HG02759 (cell line): Measurements from ENCODE around the gene DNAH2.
A peak's percentile ranks its signal among the peaks of the same experiment; 100 is the strongest.
"Not testable (repeated sequence)": the region's sequence is repeated elsewhere in the genome, so short reads cannot be mapped to it uniquely, and the experiment has no call there.

Experiments
- ATAC-seq: cut with Tn5 transposase; IDR thresholded peaks from one replicate; pipeline ENCODE4 v1.9.1; 2021; ENCODE audit warnings: mild to moderate bottlenecking, moderate library complexity; ENCODE audit not compliant: unreplicated experiment

Gene DNAH2

DNA sequence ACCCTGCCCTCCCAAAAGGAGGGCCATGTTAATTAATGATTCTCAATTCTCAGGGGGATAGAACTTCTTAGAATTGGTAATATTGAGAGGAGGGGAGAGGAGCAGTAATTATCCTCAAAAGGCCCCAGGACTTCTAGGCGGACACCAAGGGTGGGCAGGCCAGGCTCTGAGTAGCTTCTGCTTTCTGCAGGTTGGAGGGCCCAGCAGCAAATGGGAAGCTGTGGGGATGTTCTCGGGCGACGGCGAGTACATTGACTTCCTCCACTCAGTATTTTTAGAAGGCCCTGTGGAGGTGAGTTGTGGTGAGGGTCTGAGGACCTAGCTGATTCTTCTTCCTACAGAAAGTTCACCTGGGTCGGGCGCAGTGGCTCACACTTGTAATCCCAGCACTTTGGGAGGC lies 57.5 kb downstream of the DNAH2 start:
- ATAC-seq: no peak

DNA sequence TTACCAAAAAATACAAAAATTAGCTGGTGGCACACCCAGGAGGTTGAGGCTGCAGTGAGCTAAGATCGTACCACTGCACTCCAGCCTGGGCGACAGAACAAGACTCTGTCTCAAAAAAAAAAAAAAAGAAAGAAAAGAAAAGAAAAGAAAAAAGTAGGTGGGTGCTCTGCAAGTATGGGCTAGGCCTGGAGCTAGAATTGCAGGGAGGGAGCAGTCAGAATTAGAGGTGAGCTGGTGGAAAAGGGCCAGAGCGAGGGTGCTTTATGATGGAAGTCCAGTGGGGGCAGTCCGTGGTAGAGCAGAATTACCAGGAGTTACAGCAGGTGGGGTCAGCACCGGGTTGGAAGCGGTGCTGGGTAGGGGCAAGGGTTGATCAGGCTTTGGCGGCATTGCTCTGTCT lies 59.5 kb downstream of the DNAH2 start:
- no peak for ATAC-seq

DNA sequence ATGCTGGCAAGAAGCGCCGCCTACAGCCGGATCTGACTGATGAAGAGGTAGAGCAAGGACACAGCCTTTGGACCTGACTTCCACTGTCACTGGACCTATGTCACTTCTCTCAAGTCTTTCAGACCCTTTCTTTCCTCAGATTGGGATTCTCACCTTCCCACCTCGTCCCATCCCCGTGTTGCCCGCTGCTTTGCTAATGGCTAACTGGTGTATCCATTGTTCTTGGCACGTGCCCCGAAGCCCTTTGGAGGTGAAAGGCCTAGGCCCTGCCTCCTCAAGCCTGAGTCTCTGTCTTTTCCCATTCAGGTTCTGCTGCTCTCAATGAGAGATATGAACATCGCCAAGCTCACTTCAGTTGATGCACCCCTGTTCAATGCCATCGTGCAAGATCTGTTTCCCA lies 63.2 kb downstream of the DNAH2 start:
- no peak for ATAC-seq

DNA sequence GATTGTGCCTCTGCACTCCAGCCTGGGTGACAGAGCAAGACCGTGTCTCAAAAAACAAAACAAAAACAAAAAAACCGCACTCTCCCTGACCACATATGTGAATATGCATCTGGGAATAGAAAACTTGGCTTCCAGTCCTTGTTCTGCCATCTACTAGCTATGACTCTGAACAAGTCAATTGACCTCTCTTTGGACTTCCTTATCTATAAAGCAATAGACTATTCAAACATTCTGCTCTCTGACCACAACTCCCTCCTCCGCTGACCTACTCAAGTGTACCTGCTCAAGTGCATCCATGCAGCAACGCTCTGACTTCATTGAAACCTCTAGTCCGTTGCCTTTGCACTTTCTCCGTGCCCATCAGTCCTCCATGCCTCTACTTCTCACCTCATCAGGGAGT lies 63.9 kb downstream of the DNAH2 start:
- ATAC-seq: peak; percentile 61

DNA sequence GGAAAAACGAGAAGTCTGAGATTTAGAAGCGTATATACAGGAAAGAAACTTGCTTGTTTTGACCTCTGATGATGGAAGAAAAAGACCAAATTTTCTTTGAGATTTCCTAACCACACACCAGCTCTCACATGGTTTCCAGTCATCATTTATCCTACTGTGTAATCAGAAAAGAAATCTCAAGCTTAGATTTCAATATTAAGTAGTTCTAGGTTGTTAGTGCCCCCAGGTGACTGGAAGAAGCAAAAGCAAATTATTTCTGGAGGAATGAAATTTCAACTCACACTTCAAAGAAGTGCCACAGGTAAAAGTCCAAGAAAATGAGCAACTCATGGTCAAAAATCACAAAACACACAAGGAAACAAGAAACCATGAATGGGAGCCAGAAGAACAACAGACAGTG lies 64.7 kb downstream of the DNAH2 start:
- ATAC-seq: no peak

DNA sequence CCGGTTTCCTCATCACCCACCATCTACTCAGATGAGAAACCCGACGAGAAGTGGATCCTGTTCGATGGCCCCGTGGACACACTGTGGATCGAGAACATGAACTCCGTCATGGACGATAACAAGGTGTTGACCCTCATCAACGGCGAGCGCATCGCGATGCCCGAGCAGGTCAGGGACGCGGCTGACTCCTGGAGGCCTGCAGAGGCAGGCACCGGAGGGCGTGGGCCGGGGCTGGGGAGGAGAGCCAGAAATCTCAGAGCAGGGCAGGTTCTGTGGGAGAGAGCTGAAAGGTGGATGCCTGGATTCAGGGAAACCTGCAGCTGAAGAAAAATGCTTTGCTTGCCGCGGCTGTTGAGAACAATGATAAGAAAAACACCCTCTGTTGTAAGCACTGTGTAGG lies 69.3 kb downstream of the DNAH2 start:
- ATAC-seq: no peak

DNA sequence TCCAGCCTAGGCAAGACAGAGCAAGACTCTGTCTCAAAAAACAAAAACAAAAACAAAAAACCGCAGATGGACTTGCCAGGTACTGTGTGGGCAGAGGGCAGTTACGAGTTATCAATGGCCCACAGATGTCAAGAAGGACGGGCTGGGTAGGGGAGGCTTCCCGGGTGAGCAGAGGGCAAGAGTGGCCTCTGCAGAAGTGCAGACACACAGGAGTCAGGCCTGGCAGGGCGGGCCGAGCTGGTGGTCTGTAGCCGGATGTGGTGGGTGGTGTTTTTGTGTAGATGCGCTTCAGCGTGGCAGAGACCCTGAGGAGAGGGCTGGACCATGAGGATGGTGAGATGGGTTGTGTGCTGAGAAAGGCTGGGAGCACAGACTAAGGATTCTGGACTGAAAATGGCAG lies 71.6 kb downstream of the DNAH2 start:
- ATAC-seq: no peak

DNA sequence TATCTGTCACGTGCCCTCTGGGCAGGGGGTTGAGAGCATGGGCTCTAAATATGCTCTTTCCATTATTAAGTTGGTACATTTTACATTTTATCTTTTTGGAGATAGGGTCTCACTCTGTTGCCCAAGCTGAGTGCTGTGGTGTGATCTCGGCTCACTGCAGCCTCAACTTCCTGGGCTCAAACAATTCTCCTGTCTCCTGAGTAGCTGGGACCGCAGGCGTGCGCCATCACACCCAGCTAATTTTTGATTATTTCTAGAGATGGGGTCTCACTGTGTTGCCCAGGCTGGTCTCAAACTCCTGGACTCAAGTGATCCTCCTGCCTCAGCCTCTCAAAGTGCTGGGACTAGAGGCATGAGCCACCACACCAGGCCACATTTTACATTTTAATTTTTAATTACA lies 72.6 kb downstream of the DNAH2 start:
- no peak for ATAC-seq

DNA sequence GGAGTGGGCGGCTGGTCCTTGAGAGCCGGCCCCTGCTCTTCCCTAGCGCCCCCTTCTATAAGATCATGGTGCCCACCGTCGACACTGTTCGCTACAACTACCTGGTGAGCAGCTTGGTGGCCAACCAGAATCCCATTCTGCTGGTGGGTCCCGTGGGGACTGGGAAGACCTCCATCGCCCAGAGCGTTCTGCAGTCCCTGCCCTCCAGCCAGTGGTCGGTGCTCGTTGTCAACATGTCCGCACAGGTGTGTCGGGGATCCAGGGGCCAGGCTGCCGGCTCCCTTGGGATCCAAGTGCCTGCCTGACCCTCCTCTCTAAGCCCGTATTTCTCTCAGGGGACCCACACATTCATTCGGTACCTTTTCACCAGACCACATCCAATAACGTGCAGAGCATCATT lies 75.1 kb downstream of the DNAH2 start:
- no peak for ATAC-seq

DNA sequence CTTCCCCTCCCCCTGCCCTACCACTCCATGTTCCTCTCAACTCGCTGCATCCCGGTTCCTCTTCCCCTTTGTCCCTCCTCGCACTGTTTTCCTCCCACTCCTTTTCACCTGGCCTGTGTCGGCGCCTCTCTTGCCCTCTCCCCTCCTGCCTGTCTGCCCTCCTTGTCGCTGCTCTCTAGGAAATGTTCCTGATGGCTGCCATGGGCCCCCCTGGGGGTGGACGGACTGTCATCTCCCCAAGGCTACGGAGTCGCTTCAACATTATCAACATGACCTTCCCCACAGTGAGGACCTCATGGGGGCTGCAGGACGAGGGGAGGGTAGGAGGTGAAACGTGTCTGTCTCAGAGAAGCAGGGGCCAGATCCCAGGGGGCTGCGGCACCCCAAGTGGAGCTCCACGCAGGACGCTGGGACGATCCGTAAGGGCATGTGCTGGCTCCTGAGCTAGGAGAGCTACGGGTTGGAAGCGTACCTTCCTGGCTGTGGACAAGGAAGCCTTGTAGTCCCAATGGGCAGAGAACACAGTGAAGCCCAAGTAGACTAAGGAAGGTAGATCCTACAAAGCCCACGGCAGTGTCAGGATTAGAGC lies 76.6 kb downstream of the DNAH2 start:
- ATAC-seq: no peak

DNA sequence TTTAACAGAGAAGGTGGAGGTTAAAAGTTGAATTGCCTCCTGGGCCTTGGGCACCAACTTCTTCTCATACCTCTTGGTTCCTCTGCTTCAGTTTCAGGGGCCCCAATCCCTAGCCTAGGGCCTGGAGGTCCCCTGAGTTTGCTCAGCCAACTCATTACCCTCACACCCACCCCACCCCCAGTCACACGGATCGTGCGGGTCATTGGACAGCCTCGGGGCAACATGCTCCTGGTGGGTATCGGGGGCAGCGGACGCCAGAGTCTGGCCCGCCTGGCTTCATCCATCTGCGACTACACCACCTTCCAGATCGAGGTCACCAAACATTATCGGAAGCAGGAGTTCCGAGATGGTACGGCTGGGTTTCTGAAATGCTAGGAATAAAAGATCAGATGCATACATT lies 80.4 kb downstream of the DNAH2 start:
- ATAC-seq: no peak

DNA sequence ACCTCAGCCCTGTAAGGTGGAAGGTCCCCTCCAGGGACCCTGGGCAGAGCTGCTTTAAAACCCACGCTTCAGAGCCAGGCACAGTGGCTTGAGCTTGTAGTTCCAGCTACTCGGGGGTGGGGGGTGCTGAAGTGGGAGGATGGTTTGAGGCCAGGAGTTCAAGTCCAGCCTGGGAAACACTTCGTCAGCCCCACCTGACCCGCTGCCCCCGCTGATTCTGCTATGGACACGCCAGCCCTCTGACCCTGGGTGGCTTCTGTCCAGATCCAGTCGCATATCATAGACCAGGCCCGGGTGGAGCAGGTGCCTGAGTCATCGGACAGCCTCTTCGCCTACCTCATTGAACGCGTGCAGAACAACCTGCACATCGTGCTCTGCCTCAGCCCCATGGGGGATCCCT lies 81.3 kb downstream of the DNAH2 start:
- ATAC-seq: no peak

DNA sequence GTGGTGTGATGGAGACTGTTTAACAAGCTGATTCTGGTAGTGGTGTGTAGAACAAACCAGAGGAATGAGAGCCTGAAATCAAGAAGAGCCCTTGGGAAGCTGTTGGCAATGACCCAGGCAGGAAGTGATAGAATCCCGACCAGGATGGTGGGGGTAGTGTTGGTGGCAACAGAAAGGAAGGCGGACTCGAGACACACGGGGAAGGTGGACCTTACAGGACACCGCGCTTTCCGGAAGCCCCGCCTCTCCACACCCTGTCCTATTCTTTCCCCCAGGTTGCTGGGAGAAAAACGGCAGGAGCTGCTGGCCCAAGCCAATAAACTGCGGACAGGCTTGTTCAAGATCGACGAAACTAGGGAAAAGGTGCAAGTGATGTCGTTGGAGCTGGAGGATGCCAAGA lies 86.4 kb downstream of the DNAH2 start:
- ATAC-seq: no peak

DNA sequence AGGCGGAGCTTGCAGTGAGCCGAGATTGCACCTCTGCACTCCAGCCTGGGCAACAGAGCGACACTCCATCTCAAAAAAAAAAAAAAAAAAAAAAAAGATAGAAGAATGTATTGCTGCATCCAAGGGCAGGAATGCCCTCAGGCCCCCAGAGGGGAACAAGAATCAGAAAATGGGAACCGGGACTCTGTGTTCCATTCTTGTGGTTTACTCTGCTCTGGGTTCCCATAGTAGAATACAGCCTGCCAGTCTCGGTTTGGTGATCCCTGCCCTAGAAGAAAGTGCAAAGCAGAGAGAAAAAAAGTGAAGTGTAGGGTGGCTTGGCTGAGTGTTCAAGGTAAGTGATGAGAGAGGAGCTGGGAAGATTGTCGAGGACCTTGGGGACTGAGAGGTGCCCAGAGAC lies 89.0 kb downstream of the DNAH2 start:
- no peak for ATAC-seq

DNA sequence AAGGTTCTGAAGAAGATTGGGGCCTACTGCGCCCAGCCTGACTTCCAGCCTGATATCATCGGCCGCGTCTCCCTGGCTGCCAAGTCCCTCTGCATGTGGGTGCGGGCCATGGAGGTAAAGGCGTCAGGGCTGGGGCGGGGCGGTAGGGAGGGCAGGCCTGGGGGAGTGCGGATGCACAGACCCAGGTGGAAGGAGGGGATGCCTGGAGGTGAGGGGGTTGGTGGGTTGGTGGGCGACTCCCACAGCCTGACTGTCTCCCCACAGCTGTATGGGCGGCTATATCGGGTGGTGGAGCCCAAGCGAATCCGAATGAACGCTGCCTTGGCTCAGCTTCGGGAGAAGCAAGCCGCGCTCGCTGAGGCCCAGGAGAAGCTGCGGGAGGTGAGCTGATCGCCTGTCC lies 89.7 kb downstream of the DNAH2 start:
- ATAC-seq: no peak

DNA sequence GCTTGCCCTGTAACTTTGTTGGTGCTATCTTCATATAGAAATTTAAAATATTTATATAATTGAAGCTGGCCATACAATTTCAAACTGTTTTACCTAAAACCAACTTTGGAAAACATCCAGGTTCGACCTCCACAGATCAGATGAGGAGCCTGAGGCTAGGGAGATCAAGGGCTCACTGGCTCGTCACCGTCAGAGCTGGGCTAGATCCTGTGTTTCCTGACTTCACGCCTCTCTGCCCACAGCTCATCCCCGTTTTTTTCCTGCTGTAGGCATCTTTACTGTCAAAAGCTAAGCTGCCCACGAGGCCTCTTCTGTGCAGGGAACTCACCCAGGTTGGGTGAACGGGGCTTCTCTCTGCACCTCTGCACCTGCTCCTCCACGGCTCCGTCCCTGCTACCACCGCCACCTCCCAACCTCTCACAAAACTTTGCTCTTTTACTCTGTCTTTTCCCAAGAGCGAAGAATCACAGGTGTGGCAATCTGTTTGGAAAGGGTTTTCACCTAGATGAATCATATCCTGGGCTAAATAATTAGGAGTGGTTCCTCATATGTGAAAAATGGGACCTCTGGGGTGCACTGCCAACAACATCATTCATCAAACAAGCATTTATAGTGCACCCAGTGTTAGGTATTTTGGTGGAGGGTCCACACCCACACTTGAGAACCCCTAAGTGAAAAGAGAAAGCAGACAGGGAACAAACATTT lies 91.7 kb downstream of the DNAH2 start:
- no peak for ATAC-seq

DNA sequence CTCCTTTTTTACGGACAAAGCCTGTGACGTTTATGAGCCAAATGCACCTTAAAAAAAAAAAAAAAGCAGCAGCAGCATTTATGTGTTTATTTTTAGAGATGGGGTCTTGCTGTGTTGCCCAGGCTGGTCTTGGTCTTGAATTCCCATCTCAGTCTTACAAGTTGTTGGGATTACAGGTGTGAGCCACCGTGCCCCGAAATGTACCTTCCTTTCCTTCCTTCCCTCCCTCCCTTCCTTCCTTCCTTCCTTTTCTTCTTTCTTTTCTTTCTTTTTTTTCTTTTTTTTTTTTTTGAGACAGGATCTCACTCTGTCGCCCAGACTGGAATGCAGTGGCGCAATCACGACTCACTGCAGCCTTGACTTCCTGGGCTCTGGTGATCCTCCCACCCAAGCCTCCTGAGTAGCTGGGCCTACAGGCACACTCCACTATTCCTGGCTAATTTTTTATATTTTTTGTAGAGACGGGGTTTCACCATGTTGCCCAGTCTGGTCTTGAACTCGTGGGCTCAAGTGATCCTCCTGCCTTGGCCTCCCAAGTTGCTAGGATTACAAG lies 92.3 kb downstream of the DNAH2 start:
- not testable (repeated sequence) for ATAC-seq

DNA sequence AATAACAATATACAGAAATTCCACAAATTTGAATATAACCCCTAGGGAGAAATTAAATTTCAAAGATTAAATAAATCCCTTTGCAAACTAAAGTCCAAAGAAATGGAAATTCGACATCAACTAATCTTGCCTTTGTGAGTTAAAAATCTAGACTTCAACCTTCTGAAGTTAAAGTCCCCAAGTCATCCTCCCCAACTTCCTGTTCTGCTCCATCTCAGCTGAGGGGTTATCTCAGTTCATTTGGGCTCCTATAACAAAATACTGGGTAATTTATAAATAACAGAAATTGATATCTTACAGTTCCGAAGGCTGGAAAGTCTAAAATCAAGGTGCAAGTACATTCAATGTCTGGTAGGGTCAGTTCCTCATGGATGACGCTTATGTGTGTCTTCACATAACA lies 93.7 kb downstream of the DNAH2 start:
- ATAC-seq: no peak

DNA sequence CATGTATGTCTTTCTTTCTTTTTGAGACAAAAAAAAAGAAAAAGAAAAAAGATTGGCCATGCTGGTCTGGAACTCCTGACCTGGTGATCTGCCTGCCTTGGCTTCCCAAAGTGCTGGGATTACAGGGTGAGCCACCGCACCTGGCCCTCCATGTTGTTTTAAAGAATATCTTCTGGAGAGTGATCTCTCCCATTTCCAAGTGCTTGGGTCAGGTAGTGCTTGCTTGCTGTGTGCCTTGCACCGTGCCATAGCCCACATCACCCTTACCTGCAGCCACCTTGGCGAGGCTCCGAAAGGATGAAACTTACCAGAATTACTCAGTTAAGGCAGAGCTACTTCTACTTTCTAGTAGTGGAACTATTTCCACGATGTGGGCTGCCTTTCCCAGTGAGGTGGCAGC lies 97.4 kb downstream of the DNAH2 start:
- no peak for ATAC-seq

DNA sequence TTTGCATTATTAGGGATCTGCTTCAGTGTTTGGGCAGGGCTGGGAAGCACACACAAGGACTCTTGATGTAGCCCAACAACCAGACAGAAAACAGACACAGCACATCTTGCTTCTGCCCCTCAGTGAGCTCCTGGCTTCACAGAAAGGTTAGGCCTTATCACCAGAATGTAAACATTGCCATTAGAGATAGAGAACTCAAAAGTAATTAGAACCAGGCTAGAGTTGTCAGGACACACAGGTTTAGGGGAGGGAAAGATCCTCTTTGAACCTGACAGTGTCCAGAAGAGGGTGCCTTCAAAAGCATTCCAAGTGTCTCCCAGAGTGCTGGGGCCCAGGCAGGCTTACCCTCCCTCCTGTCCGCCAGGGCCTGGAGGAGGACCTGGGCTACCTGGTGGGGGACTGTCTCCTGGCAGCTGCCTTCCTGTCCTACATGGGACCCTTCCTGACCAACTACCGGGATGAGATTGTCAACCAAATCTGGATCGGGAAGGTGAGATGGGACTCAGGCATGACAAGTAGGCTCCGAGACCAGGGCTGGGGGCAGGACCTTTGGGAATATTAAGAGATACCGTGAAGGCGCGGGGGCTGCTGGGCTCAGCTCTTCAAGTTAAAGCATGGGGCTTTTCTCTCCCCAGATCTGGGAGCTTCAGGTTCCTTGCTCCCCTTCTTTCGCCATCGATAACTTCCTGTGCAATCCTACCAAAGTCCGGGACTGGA lies 99.5 kb downstream of the DNAH2 start:
- no peak for ATAC-seq

DNA sequence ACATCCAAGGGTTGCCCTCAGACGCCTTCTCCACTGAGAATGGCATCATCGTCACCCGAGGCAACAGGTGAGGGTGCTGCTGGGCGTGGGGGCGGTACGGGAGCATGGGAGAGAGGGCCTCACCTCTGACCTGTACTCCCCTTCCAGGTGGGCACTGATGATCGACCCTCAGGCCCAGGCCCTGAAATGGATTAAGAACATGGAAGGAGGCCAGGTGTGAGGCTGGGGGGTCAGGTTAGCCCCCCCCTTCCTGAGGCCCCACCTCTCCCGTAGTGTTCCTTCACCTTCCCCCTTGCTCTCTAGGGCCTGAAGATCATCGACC lies 100.1 kb downstream of the DNAH2 start:
- no peak for ATAC-seq

DNA sequence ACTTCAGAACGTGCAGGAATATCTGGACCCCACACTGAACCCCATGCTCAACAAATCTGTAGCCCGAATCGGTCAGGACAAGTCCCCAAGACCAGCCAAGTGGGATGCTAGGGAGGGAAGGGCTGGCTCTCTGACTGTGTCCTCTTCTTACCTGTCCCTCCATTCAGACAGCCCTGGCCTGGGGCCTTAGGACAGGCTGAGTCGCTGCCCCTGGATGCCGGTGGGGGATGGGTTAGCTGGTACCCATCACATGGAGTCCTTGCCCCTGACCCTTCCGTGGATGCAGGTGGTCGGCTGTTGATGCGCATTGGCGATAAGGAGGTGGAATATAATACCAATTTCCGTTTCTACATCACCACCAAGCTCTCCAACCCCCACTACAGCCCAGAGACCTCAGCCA lies 100.5 kb downstream of the DNAH2 start:
- no peak for ATAC-seq
